HG02943 (cell line): ENCODE measurements around the gene KIF21B.
"Not testable (repeated sequence)": the region's sequence is repeated elsewhere in the genome, so short reads cannot be mapped to it uniquely, and the experiment has no call there.

ENCODE experiments used
- ATAC-seq: cut with Tn5 transposase; IDR thresholded peaks from one replicate; pipeline ENCODE4 v1.9.1; 2021; ENCODE audit warnings: mild to moderate bottlenecking, low read depth, moderate library complexity; ENCODE audit not compliant: unreplicated experiment

KIF21B gene

GRCh38 chr1:200959411-200959921 is 64.0 kb downstream of the KIF21B start:
- ATAC-seq: no peak

DNA sequence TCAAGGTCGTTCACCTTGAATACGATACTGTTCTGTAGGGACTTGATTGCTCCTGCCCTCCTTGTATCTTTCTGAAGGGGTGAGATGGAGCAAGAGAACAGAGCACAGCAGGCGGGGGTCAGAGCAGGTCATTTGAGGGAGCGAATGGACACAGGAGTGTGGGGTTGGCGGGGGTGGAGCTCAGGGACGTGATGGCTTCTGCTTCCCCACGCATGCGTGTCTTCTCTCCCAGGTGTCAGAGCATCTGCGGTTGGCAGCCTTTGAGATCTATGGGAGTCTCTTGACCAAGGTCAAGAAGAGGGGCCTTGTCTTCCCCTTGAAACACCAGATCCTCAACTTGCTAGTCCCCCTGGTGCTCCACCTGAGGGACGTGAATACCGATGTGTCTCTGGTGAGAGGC is 64.9 kb downstream of the KIF21B start:
- ATAC-seq: no peak

DNA sequence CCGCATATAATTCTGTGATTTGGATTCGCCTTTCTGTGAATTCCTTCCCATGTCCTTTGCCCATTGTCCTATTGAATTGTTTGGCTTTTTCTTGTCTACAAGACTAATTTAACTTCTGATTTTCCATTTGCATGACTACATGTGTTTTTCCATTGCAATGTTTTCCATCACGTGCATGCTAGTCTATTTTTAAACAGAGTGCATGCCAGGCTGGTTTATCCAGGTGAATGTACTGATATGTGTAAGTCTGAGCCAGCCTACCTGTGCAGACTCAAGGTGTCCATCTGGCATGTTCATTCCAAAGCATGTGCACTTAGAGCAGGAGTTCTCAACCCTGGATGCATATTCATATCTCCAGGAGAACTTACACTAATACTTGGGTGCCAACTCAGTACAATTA is 69.1 kb downstream of the KIF21B start:
- ATAC-seq: no peak

DNA sequence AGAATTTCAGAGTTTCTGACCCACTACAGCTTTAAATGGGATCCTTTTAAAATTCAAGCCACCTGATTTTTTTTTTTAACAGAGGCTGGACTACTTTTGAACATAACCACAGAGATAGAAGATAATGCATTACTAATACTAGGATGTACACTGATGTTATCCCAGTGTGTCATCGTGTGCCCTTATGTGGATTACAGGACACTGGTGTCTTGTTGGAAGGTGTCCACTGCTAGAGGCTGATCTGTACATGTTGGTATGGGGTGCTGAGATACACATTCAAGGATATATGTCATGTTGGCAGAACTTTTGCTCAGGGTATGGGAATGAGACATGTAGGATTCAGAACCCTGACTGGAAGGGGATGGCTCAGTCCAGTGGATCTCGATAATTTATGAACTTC is 72.5 kb downstream of the KIF21B start:
- ATAC-seq: no peak

GRCh38 chr1:200949626-200950025 is 73.9 kb downstream of the KIF21B start:
- no peak for ATAC-seq

GRCh38 chr1:200947059-200947566 is 76.4 kb downstream of the KIF21B start:
- no peak for ATAC-seq

- ATAC-seq: no peak
Measured at GRCh38 chr1:200945111-200945510, 78.4 kb downstream of the KIF21B start.

GRCh38 chr1:200938955-200939354 is 84.6 kb downstream of the KIF21B start:
- no peak for ATAC-seq

GRCh38 chr1:200935286-200935962 is 88.1 kb downstream of the KIF21B start:
- not testable (repeated sequence) for ATAC-seq

DNA sequence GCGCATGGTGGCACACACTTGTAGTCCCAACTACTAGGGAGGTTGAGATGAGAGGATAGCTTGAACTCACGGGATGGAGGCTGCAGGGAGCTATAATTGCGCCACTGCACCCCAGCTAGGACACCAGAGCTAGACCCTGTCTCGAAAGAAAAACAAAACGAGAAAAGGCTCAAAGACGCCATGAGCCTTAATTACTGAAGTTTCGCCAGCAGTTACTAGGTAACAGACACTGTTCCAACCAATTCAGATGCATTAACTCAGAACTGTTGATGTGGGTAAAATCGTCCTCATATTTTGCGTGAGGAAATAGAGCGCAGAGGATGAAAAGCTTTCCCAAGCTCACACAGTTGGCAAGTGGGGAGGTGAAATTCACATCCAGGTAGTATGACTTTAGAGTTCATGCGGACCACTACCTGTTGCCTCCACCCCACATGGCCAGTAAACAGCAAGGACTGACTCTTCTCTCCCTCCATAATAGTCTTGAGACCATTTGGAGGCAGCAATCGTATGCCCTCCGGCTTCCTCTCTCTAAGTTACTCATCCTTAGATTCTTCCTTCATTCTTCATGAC is 88.8 kb downstream of the KIF21B start:
- ATAC-seq: no peak

GRCh38 chr1:200931776-200932175 is 91.7 kb downstream of the KIF21B start:
- ATAC-seq: no peak

GRCh38 chr1:200930285-200930684 is 93.2 kb downstream of the KIF21B start:
- ATAC-seq: not testable (repeated sequence)

- ATAC-seq: no peak
Measured at GRCh38 chr1:200929530-200930278, 93.8 kb downstream of the KIF21B start.

DNA sequence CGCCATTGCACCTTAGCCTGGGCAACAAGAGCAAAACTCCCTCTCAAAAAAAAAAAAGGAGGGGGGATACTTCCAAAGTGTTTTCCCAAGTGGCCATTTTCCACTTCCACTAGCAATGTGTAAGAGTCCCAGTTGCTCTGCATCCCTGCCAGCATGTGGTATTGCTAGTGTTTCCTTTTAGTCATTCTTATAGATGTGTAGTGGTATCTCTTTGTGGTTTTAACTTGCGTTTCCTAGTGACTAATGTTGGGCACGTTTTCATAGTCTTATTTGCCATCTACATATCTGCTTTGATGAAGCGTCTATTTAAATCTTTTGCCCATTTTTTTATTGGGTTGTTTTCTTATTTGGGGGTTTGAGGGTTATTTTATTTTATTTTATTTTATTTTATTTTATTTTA is 97.7 kb downstream of the KIF21B start:
- ATAC-seq: no peak

- no peak for ATAC-seq
Measured at GRCh38 chr1:200923601-200924000, 99.9 kb downstream of the KIF21B start.

GRCh38 chr1:200922406-200922805 is 101.1 kb downstream of the KIF21B start:
- no peak for ATAC-seq

DNA sequence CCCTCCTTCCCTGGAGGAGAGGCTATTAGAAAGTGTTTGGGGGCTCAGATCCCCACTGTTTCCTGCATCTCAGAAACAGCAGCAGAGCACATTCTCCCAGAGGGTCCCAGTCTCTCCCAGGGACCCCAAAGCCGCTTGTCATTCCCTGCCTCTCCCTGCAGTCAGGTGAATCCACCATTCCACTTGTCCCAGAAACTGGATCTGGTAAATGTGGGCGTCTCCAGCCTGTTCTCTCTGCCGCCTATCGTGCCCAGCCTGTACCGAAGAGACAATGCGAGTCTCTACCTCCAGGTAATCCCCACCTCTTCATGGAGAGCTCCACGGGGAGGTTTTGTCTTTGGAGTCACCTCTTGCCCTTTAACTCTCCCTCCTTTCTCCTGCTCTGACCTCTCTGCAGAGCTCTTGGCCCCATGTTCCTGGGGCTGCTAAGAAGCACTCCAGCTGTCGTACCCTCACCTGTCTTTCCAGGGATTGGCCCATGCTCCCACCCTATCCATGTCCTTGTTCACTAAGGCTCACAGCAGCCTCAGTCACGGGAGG is 101.9 kb downstream of the KIF21B start:
- ATAC-seq: no peak
